Measurements from ENCODE around the gene MAN1C1.

DNA sequence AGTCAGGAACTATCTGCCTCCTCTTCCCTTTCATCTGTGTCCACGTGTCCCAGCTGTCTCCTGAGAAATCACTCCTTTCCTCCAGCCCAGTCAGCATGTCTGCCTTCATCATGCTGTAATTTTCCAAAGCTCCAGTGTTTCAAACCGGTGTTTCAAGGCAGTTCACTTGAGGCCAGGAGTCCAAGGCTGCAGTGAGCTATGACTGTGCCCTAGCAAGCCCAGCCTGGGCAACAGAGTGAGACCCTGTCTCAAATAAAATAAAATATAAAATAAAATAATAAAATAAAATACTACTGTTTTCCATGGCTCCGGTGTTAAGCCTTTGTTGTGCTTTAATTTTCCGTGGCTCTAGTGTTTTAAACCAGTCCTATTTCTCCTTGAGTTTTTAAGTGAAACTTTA lies 175.5 kb downstream of the MAN1C1 start:
- TF ChIP-seq, protein P1, sequence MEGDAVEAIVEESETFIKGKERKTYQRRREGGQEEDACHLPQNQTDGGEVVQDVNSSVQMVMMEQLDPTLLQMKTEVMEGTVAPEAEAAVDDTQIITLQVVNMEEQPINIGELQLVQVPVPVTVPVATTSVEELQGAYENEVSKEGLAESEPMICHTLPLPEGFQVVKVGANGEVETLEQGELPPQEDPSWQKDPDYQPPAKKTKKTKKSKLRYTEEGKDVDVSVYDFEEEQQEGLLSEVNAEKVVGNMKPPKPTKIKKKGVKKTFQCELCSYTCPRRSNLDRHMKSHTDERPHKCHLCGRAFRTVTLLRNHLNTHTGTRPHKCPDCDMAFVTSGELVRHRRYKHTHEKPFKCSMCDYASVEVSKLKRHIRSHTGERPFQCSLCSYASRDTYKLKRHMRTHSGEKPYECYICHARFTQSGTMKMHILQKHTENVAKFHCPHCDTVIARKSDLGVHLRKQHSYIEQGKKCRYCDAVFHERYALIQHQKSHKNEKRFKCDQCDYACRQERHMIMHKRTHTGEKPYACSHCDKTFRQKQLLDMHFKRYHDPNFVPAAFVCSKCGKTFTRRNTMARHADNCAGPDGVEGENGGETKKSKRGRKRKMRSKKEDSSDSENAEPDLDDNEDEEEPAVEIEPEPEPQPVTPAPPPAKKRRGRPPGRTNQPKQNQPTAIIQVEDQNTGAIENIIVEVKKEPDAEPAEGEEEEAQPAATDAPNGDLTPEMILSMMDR (IDR thresholded peaks at IDR 0.05; ENCODE audit: low read depth, low read length), result no peak
- no peak for TF ChIP-seq EZH2phosphoT487 (IDR thresholded peaks at IDR 0.05; ENCODE audit: low read depth)

Measured in OCI-LY3 (cell line).